ENCODE results near the gene OR12D1.
"Not testable (repeated sequence)": the region's sequence is repeated elsewhere in the genome, so short reads cannot be mapped to it uniquely, and the experiment has no call there.

OR12D1 gene

GRCh38 chr6:29414588-29414987 is at the start of gene OR12D1:
Gene OR12D1 (plus strand): TSS chr6:29414928.
- no peak for DNase-seq

- DNase-seq = no peak
Measured at GRCh38 chr6:29368765-29369164, 46.0 kb upstream of the OR12D1 start, which contains the start of gene OR5V1. Gene OR5V1 (minus strand): TSS chr6:29368865. CDS start chr6:29356195, 12,670 bp downstream.

GRCh38 chr6:29375191-29375590 is 39.5 kb upstream of the OR12D1 start, which contains the start of gene OR12D3:
Gene OR12D3 (minus strand): TSS chr6:29375291. CDS start chr6:29375287, 4 bp downstream.
- DNase-seq = no peak

GRCh38 chr6:29376003-29376402 is 38.7 kb upstream of the OR12D1 start:
- DNase-seq = no peak

- DNase-seq = no peak
Measured at GRCh38 chr6:29388533-29388932, 26.2 kb upstream of the OR12D1 start.

- DNase-seq = no peak
Measured at GRCh38 chr6:29395331-29395730, 19.4 kb upstream of the OR12D1 start, which contains the start of gene OR12D2. Gene OR12D2 (plus strand): TSS chr6:29395631. CDS start chr6:29396700, 1,069 bp downstream.

- no peak for DNase-seq
Measured at GRCh38 chr6:29399525-29399924, 15.2 kb upstream of the OR12D1 start.

- no peak for DNase-seq
Measured at GRCh38 chr6:29403801-29404200, 10.9 kb upstream of the OR12D1 start.

GRCh38 chr6:29419516-29419915 is 4.8 kb downstream of the OR12D1 start:
- DNase-seq = no peak

- DNase-seq = no peak
Measured at GRCh38 chr6:29424168-29424567, 9.4 kb downstream of the OR12D1 start.

- no peak for DNase-seq
Measured at GRCh38 chr6:29424575-29424974, 9.8 kb downstream of the OR12D1 start.

- DNase-seq = no peak
Measured at GRCh38 chr6:29425075-29425474, 10.3 kb downstream of the OR12D1 start.

GRCh38 chr6:29426654-29427053 is 11.9 kb downstream of the OR12D1 start:
- no peak for DNase-seq

- not testable (repeated sequence) for DNase-seq
Measured at GRCh38 chr6:29436730-29437129, 22.0 kb downstream of the OR12D1 start.

GRCh38 chr6:29439006-29439405 is 24.3 kb downstream of the OR12D1 start, which contains the start of gene OR10C1:
Gene OR10C1 (plus strand): TSS chr6:29439306. CDS start chr6:29440016, 710 bp downstream.
- no peak for DNase-seq

GRCh38 chr6:29442719-29443118 is 28.0 kb downstream of the OR12D1 start:
- no peak for DNase-seq

GRCh38 chr6:29444031-29444430 is 29.3 kb downstream of the OR12D1 start:
- DNase-seq = not testable (repeated sequence)

GRCh38 chr6:29447670-29448069 is 32.9 kb downstream of the OR12D1 start:
- DNase-seq = no peak

GRCh38 chr6:29451471-29452193 is 36.9 kb downstream of the OR12D1 start:
- DNase-seq = no peak

- no peak for DNase-seq
Measured at GRCh38 chr6:29456971-29457370, 42.2 kb downstream of the OR12D1 start, which contains the start of the genes OR11A1 and OR2H1. Gene OR11A1 (minus strand): TSS chr6:29457071. CDS start chr6:29427641, 29,430 bp downstream. Gene OR2H1 (plus strand): TSS chr6:29457155. CDS start chr6:29461770, 4,615 bp downstream.

GRCh38 chr6:29461021-29461814 is 46.5 kb downstream of the OR12D1 start:
- DNase-seq = no peak

- DNase-seq = no peak
Measured at GRCh38 chr6:29462022-29462421, 47.3 kb downstream of the OR12D1 start.

GRCh38 chr6:29465279-29465678 is 50.6 kb downstream of the OR12D1 start:
- DNase-seq = no peak

GRCh38 chr6:29465801-29466200 is 51.1 kb downstream of the OR12D1 start:
- DNase-seq = no peak
